GM21529 (cell line): Measurements from ENCODE around the gene BTG2.
"Not testable (repeated sequence)": the region's sequence is repeated elsewhere in the genome, so short reads cannot be mapped to it uniquely, and the experiment has no call there.

ENCODE experiments used
- ATAC-seq: cut with Tn5 transposase; IDR thresholded peaks from one replicate; pipeline ENCODE4 v1.9.1; 2021; ENCODE audit not compliant: unreplicated experiment

The BTG2 gene

GRCh38 chr1:203314025-203314759, 8.9 kb downstream of the BTG2 start:
- ATAC-seq = not testable (repeated sequence)

GRCh38 chr1:203316626-203317093, 11.3 kb downstream of the BTG2 start:
- ATAC-seq = no peak

- ATAC-seq = no peak
These were observed 12.3 kb downstream of the BTG2 start for GRCh38 chr1:203317429-203318228.

GRCh38 chr1:203318229-203318517, 12.9 kb downstream of the BTG2 start:
- ATAC-seq = no peak

GRCh38 chr1:203320591-203321272, 15.4 kb downstream of the BTG2 start:
- ATAC-seq = peak; percentile 78

GRCh38 chr1:203321273-203322052, 16.1 kb downstream of the BTG2 start:
- ATAC-seq = no peak

- no peak for ATAC-seq
These were observed 17.3 kb downstream of the BTG2 start for GRCh38 chr1:203322500-203323179.

- ATAC-seq = no peak
These were observed 18.3 kb downstream of the BTG2 start for GRCh38 chr1:203323587-203323986.

GRCh38 chr1:203324105-203325025, 19.0 kb downstream of the BTG2 start:
- no peak for ATAC-seq

- ATAC-seq = peak; percentile 26
These were observed 19.7 kb downstream of the BTG2 start for GRCh38 chr1:203325026-203325417.

- ATAC-seq = no peak
These were observed 20.2 kb downstream of the BTG2 start for GRCh38 chr1:203325418-203326091.

GRCh38 chr1:203326830-203327683, 21.7 kb downstream of the BTG2 start:
- ATAC-seq = peak; percentile 72

- ATAC-seq = peak; percentile 29
These were observed 22.6 kb downstream of the BTG2 start for GRCh38 chr1:203327684-203328457.

GRCh38 chr1:203328714-203329122, 23.4 kb downstream of the BTG2 start:
- ATAC-seq = no peak

GRCh38 chr1:203331224-203331623, 25.9 kb downstream of the BTG2 start:
- no peak for ATAC-seq

GRCh38 chr1:203335503-203335902, 30.2 kb downstream of the BTG2 start:
- ATAC-seq = no peak

- ATAC-seq = no peak
These were observed 30.8 kb downstream of the BTG2 start for GRCh38 chr1:203336097-203336496.
